HS-27A (cell line): ENCODE data around the gene KMT2A.

Experiments
- DNase-seq: peaks from one replicate; pipeline ENCODE4 v3.0.0-alpha.2; 2012; ENCODE audit warnings: low read depth, missing footprints

KMT2A gene

DNA sequence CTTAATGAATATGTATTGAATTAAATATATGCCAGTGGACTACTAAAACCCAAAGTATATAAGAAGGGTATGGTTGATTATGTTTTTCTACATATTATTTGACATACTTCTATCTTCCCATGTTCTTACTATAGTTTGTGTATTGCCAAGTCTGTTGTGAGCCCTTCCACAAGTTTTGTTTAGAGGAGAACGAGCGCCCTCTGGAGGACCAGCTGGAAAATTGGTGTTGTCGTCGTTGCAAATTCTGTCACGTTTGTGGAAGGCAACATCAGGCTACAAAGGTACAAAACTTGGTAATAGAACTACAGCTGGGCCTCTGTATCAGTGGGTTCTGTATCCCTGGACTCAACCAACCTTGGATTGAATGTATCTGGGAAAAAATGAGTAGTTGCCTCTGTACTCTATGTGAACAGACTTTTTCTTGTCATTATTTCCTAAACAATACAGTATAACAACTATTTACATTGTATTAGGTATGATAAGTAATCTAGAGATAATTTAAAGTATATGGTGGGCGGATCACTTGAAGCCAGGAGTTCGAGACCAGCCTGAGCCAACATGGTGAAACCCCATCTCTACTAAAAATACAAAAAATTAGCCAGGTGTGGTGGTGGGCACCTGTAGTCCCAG, 52.3 kb downstream of the KMT2A start:
- DNase-seq: peak; percentile 9

DNA sequence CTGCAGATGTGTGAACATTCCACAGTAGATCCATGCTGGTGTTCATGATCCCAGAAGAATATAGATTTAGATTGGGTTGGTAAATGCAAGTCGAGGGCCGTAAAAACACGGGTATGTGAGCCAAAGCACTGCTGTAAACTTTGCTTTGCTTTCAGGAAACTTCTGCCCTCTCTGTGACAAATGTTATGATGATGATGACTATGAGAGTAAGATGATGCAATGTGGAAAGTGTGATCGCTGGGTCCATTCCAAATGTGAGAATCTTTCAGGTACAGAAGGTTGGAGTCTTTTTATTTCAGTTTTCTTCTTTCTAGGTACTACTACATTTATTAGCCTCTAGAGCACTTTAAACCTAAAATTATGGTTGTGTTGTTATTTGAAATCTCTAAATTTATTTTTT, 54.7 kb downstream of the KMT2A start:
- DNase-seq: no peak

DNA sequence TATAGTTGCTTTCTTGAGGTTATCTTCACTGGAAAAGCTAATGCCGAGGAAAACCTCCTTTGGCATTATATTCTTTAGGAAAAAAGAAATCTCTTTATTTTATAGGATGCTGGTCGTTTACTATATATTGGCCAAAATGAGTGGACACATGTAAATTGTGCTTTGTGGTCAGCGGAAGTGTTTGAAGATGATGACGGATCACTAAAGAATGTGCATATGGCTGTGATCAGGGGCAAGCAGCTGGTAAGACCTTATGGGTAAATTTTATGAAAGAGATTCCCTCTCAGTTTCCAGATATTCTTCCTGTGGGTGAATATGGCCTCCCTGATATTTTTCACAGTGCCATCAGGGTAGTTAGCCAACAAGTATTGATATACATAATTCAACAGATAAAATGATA, 61.5 kb downstream of the KMT2A start:
- peak; percentile 26 for DNase-seq

DNA sequence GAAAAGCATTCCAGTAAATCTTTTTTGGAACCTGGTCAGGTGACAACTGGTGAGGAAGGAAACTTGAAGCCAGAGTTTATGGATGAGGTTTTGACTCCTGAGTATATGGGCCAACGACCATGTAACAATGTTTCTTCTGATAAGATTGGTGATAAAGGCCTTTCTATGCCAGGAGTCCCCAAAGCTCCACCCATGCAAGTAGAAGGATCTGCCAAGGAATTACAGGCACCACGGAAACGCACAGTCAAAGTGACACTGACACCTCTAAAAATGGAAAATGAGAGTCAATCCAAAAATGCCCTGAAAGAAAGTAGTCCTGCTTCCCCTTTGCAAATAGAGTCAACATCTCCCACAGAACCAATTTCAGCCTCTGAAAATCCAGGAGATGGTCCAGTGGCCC, 66.9 kb downstream of the KMT2A start:
- DNase-seq: no peak

DNA sequence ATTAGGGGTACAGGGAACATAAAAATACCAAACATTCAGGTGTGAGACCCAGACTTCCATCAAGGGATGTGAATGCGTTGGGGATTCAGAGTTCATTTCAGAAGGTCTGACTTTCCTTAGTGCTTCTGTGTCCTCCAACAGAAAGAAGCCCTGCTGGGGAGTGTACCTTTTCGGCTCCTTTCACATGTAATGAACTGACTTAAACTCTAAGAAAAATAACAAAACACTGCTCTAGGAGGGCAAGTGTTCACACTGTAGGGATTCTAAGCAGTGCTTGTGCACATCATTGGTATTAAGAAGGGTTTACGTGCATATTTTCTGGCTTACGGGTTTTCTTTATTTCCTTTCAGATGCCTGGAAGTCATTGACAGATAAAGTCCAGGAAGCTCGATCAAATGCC, 75.3 kb downstream of the KMT2A start:
- no peak for DNase-seq

DNA sequence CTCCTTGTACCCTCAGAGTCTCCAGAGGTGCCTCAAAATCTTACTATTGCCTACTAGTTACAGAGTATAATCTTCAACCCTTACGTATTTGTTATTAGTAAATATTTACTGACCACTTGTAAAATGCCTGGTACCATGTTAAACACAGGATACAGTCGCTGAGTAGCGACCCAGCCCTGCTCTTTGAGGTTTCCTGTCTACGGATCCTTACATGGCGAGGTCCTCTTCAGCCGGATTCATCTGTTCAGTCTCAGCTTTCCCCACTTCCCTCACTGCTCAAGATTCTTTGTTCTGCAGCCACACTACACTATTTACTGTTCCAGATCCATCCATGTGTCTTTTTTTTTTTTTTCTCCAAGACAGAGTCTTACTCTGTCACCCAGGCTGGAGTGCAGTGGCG, 77.8 kb downstream of the KMT2A start:
- DNase-seq: no peak

DNA sequence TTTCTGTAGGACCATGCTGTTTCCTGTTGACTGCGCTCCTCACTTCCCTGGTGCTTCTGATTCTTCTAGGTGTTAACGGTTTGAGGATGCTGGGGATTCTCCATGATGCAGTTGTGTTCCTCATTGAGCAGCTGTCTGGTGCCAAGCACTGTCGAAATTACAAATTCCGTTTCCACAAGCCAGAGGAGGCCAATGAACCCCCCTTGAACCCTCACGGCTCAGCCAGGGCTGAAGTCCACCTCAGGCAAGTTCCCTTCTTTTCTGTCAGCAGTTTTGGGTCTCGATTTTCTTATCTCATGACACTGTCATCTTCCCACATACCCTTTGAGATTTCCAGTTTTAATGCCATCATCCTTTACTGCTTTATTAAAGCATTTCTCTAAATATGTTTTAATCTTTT, 83.3 kb downstream of the KMT2A start:
- DNase-seq: no peak

DNA sequence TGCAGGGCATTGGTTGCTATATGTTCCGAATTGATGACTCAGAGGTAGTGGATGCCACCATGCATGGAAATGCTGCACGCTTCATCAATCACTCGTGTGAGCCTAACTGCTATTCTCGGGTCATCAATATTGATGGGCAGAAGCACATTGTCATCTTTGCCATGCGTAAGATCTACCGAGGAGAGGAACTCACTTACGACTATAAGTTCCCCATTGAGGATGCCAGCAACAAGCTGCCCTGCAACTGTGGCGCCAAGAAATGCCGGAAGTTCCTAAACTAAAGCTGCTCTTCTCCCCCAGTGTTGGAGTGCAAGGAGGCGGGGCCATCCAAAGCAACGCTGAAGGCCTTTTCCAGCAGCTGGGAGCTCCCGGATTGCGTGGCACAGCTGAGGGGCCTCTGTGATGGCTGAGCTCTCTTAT, 85.6 kb downstream of the KMT2A start:
- DNase-seq: no peak

DNA sequence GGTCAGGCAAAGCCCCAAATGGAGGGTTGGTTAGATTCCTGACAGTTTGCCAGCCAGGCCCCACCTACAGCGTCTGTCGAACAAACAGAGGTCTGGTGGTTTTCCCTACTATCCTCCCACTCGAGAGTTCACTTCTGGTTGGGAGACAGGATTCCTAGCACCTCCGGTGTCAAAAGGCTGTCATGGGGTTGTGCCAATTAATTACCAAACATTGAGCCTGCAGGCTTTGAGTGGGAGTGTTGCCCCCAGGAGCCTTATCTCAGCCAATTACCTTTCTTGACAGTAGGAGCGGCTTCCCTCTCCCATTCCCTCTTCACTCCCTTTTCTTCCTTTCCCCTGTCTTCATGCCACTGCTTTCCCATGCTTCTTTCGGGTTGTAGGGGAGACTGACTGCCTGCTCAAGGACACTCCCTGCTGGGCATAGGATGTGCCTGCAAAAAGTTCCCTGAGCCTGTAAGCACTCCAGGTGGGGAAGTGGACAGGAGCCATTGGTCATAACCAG, 86.3 kb downstream of the KMT2A start:
- DNase-seq: no peak

DNA sequence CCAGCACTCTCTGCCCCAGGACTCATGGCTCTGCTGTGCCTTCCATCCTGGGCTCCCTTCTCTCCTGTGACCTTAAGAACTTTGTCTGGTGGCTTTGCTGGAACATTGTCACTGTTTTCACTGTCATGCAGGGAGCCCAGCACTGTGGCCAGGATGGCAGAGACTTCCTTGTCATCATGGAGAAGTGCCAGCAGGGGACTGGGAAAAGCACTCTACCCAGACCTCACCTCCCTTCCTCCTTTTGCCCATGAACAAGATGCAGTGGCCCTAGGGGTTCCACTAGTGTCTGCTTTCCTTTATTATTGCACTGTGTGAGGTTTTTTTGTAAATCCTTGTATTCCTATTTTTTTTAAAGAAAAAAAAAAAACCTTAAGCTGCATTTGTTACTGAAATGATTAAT, 88.1 kb downstream of the KMT2A start:
- no peak for DNase-seq

DNA sequence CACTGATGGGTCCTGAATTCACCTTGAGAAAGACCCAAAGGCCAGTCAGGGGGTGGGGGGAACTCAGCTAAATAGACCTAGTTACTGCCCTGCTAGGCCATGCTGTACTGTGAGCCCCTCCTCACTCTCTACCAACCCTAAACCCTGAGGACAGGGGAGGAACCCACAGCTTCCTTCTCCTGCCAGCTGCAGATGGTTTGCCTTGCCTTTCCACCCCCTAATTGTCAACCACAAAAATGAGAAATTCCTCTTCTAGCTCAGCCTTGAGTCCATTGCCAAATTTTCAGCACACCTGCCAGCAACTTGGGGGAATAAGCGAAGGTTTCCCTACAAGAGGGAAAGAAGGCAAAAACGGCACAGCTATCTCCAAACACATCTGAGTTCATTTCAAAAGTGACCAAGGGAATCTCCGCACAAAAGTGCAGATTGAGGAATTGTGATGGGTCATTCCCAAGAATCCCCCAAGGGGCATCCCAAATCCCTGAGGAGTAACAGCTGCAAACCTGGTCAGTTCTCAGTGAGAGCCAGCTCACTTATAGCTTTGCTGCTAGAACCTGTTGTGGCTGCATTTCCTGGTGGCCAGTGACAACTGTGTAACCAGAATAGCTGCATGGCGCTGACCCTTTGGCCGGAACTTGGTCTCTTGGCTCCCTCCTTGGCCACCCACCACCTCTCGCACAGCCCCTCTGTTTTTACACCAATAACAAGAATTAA, 88.6 kb downstream of the KMT2A start:
- no peak for DNase-seq

DNA sequence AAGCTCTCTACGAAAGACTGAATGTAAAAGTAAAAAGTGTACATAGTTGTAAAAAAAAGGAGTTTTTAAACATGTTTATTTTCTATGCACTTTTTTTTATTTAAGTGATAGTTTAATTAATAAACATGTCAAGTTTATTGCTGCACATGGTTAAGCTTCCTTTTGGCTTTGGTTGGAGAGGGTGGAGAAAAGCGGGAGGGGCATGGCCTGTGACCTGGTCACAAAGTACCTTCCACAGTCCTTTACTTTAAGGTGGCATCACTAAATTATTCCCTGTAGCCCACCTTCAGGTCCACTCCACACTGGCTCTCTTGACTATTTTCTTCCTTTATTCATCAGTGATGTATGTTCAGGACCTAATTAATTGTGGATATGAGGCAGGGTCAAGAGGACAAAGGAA, 90.4 kb downstream of the KMT2A start:
- DNase-seq: no peak

DNA sequence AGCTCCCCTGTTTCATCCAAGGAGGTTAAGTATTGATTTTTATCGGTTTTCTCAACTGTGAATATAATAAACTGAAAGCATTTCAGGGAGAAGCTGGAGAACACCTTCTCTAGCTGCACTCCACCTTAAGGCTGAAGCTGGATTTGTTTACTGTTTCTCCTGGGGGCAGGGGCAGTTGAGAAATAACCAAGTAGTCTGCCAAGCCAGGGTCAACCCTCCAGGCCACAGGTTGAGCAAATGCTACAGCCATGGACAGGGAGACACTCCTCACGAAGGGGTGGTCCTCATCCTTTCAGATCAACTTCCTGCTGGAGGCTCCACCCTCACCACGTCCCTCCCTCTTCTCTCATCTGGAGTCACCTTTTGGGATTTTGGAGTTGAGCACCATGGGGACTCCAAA, 90.8 kb downstream of the KMT2A start, which contains the start of gene TTC36:
Gene TTC36 (plus strand): TSS at position 366 of the 400 bp plus-strand sequence. CDS start 21 bp downstream, at position 387.
- no peak for DNase-seq

DNA sequence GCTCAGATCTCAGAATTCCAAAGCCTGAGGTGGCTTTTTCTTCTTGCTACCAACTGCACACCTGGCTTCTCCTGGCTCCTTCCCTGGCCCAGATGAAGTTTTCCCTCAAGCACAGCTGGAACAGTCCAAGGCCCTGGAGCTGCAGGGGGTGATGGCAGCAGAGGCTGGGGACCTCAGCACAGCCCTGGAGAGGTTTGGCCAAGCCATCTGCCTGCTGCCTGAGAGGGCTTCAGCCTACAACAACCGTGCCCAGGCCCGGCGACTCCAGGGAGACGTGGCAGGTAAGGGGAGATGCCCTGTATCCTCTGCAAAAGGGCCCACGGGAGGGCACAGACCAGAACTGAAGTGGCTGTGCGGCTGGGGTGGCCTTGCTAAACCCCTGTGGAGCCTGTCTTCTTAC, 92.2 kb downstream of the KMT2A start:
- DNase-seq: no peak

DNA sequence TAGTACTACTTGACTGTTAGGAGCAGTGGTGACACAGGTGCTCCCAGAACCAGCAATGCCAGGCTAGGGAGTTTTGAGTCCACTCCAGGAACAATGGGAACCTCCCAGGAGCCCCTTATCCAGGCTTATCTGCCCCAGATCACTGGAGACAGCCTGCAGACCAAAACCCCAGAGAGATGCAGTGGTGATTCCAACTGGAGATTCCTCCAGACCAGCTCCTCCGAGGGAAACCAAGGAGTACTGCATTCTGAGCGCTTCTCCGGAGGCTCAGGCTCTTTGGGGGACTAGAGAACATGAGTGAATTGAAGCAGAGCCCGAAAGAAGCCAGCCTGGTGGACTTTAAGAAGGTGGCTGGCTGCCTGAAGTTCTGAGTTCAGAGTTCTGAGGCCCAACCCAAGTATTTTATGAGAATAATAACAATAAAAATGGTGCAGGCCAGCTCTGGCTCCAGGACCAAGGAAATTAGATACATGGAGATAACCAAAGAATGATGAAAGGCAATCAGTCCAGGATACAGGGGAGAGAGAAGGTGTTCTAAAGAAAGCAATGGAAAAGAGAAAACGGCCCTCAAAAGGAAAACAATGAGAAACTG, 93.4 kb downstream of the KMT2A start:
- no peak for DNase-seq

DNA sequence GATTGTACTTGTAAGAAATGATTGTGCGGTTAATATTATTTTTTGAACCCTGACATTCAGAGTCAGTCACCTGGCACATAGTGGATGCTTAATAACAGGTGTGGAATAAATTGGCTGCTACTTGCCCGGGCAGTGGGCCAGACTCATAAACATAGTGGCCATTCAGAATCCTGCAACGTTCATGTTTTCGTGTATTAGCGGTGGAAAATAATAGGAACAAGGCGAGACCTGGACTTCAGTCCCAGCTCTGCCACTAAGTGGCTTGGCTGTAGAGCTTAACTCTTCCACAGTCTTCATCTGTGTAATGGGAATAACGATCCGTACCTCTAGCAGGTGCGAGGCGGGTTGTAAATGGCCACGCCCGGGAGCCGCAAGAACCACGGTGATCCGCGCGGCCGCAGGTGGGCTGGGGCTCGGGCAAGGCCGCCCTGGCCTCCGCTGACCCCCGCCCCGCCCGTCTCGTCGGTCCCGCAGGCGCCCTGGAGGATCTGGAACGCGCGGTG, 93.9 kb downstream of the KMT2A start:
- DNase-seq: no peak

DNA sequence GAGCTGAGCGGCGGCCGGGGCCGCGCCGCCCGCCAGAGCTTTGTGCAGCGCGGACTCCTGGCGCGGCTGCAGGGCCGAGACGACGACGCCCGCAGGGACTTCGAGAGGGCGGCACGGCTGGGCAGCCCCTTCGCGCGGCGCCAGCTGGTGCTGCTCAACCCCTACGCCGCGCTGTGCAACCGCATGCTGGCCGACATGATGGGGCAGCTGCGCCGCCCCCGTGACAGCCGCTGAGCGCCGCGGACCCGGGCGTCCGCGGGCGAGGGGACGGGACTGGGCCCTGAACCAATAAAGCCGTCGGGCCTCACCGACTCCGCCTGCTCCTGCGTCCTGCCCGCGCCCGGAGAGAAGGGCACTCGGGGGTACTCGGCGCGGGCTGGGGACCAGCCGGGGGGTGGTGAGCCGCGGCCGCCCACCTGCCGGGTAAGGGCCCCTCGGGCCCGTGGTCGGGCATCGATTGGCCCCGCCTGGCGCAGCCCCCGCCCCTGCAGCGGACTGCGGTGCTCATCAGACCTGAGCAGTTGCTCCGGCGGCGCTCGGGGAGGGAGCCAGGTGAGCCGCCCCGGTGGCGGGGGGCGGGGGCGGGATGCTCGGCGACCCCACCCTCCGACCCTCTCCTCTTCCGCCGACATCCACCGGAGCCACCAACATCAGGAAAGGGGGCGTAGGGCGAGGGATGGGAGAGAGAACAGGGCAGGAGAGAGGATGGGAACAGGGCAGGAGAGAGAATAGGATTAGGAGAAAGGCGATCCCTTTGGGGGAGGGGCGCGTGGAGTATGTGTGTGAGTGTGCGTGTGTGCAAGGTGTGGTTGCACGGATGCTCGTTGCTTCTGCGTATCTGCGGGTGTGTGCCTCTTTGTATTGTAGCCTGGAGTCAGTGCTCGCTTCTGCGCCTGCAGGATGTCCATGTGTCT, 94.6 kb downstream of the KMT2A start, which contains the start of gene TMEM25:
Gene TMEM25 (plus strand): TSS at position 510 of the 914 bp plus-strand sequence. CDS start 610 bp downstream, outside the sequence.
- DNase-seq: no peak

DNA sequence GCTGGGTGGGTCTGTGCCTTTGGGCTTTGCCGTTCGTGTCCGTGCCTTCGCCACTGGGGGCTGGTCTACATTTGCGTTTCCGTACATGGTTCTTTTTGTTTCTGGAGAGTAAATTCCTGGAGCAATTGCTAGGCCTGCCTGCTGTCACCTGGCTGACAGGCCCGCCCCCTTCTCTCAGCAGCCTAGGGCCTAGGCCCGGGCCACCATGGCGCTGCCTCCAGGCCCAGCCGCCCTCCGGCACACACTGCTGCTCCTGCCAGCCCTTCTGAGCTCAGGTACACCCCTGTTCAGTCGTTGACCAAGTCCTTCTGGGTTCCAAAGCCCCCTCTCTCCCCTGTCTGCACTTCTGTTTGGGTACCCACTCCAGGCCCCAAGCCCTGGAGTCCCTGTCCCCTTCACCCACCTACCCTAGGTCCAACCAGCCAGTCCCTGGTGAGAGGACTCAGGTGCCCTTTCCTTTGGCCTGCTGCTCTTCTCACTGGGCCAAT, 95.3 kb downstream of the KMT2A start:
- no peak for DNase-seq

DNA sequence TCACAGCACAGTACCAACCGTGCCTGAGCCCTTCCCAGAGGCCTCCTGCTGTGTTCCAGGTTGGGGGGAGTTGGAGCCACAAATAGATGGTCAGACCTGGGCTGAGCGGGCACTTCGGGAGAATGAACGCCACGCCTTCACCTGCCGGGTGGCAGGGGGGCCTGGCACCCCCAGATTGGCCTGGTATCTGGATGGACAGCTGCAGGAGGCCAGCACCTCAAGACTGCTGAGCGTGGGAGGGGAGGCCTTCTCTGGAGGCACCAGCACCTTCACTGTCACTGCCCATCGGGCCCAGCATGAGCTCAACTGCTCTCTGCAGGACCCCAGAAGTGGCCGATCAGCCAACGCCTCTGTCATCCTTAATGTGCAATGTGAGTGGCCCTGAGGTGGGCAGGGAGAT, 95.8 kb downstream of the KMT2A start:
- DNase-seq: no peak

DNA sequence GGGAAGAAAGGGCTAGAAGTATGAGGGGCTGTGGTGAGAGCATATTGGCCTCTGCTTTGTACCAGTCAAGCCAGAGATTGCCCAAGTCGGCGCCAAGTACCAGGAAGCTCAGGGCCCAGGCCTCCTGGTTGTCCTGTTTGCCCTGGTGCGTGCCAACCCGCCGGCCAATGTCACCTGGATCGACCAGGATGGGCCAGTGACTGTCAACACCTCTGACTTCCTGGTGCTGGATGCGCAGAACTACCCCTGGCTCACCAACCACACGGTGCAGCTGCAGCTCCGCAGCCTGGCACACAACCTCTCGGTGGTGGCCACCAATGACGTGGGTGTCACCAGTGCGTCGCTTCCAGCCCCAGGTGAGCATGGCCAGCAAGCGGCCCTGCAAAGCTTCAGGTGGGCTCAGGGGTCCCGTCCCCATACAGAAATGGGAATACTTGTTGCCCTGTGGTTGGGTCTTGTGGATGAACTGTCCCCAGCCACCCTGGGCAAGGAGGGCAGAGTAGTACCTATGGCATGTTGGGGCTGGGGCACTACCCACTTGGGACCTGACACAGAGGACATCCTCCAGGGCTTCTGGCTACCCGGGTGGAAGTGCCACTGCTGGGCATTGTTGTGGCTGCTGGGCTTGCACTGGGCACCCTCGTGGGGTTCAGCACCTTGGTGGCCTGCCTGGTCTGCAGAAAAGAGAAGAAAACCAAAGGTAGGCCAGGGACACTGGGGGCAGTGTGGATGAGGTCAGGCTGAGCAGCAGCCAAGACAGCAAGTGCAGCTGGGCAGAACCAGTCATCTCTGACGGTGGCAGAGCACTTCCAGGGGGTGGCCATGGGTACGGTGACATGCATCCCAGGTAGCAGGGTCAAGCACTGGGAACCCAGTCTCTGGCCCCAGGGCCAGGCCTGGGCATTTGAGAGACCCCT, 96.8 kb downstream of the KMT2A start:
- no peak for DNase-seq
